ENCODE measurements around the gene PIN4.
A peak's percentile ranks its signal among the peaks of the same experiment; 100 is the strongest.

PIN4 gene

DNA sequence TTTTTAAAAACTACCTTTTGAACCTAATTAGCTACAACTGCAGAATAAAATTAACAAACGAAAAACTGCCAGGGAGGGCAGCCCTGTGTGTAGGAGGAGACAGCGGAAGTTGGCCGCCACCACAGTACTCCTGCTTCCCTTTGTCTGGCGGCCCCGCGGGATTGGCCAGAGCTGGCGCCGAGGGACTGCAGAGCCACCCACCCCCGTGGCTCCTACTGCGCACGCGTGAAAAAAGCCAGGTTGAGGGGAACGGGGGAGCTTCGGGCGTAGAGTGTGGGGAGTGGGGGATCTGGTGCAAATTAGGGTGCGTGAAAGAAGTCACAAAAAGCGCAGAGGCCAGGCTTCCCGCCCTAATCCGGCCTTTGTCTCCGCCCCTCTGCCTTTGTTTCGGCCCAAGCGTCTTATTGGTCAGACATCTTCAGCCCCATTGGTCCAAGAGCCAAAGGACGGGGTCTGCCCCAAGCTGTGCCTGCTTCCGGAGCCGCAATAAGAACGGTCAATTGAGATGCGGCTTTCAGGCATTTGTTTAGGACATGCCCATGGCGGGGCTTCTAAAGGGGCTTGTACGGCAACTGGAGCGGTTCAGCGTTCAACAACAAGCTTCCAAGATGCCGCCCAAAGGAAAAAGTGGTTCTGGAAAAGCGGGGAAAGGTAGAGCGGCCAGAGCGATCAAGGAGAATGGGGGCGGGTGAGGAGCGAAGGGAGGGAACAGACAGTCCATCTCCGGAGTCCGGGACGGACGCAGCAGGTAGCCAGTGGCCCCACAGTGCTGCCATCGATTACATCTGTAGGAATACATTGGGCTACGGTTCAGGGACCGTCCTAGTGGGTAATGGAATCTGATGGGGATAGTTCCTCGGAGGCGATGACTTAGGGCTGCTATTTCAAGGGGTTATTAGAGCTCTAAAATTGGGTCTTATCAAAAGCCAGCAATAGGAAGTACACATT is at the start of gene PIN4:
TSS of gene PIN4 (plus strand) at position 580 of the 948 bp plus-strand sequence. CDS start at position 609, 29 bp downstream.
- peak within 1 kb of the TSS; percentile 94 for H3K27ac ChIP-seq
- peaks cover 20% of the 10 kb centered on the region for H3K36me3 ChIP-seq
- no peaks in the 10 kb centered on the region for H3K27me3 ChIP-seq (ENCODE audit: insufficient read depth, low read depth, severe bottlenecking)
- peak within 1 kb of the TSS; percentile 99 for H3K4me3 ChIP-seq (ENCODE audit: low read depth, low read length)
- peaks cover 3% of the 10 kb centered on the region for H3K9me3 ChIP-seq (ENCODE audit: severe bottlenecking)
- DNase-seq, result peak; percentile 99
- TF ChIP-seq, protein P1, sequence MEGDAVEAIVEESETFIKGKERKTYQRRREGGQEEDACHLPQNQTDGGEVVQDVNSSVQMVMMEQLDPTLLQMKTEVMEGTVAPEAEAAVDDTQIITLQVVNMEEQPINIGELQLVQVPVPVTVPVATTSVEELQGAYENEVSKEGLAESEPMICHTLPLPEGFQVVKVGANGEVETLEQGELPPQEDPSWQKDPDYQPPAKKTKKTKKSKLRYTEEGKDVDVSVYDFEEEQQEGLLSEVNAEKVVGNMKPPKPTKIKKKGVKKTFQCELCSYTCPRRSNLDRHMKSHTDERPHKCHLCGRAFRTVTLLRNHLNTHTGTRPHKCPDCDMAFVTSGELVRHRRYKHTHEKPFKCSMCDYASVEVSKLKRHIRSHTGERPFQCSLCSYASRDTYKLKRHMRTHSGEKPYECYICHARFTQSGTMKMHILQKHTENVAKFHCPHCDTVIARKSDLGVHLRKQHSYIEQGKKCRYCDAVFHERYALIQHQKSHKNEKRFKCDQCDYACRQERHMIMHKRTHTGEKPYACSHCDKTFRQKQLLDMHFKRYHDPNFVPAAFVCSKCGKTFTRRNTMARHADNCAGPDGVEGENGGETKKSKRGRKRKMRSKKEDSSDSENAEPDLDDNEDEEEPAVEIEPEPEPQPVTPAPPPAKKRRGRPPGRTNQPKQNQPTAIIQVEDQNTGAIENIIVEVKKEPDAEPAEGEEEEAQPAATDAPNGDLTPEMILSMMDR (IDR thresholded peaks at IDR 0.05; ENCODE audit: low read depth, low read length), result no peak

DNA sequence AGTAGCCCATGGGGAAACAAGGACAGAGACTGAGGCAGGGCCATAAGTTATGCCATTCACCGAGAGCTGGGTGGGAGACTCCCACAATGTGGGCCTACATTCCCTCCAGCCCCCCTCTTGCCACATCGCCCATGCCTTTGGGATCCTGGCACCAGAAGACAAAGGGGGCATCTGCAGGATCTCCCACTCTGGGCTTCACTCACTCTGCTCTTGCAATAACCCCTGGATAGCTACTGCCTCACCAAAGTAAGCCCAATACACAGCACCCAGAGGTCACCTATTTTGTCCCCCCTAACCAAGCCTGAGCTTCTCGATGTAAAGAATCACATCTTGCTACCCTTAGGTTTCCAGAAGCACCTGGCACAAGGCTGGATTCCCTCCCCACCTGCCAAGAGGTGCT is 49.1 kb upstream of the PIN4 start:
- no peaks in the 10 kb centered on the region for H3K9me3 ChIP-seq (ENCODE audit: severe bottlenecking)
- no peaks in the 10 kb centered on the region for H3K27me3 ChIP-seq (ENCODE audit: insufficient read depth, low read depth, severe bottlenecking)
- no peak for DNase-seq
- H3K36me3 ChIP-seq, result peaks cover 17% of the 10 kb centered on the region
- TF ChIP-seq, protein P1 (IDR thresholded peaks at IDR 0.05; ENCODE audit: low read depth, low read length), result no peak
- no peak overlapping the region for H3K27ac ChIP-seq
- no peak overlapping the region for H3K4me3 ChIP-seq (ENCODE audit: low read depth, low read length)

DNA sequence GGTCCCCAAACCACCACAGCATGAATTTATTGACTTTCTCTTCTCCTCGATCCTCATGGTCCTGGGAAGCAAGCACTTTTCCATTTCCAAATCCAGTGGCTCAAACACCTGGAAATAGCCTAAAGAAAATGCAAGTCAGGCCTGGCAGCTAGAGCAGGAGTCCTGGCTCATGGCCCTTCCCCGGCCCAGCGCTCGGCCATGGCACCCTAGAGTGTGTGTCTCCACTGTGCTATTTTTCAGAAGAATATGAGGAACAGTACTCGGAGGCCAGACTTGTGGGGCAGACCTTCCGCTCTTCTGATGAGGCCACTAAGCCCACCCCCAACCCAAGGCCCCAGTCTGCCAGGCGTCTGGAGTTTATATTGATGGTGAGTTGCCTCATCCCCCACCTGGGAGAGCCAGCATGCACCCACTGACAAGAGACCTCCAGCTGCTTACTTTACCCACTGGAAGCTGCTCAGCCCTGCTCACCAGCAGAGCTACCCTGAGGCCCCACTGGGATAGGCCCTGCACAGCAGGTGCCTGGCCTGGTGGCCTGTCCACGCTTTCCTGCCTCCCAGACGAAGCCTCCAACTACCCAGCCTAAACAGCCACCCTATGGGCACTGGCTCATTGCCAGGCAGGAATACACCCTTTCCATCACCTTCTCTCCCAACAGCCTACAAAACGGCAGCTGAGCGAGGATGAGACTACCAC is 47.6 kb upstream of the PIN4 start:
- Histone ChIP-seq H3K9me3 (ENCODE audit: severe bottlenecking) (no peaks in the 10 kb centered on the region), H3K27me3 (ENCODE audit: insufficient read depth, low read depth, severe bottlenecking) (no peaks in the 10 kb centered on the region), H3K36me3 (peaks cover 28% of the 10 kb centered on the region), H3K27ac (no peak overlapping the region), H3K4me3 (ENCODE audit: low read depth, low read length) (no peak overlapping the region)
- no peak for DNase-seq
- TF ChIP-seq, protein P1 (IDR thresholded peaks at IDR 0.05; ENCODE audit: low read depth, low read length), result no peak

DNA sequence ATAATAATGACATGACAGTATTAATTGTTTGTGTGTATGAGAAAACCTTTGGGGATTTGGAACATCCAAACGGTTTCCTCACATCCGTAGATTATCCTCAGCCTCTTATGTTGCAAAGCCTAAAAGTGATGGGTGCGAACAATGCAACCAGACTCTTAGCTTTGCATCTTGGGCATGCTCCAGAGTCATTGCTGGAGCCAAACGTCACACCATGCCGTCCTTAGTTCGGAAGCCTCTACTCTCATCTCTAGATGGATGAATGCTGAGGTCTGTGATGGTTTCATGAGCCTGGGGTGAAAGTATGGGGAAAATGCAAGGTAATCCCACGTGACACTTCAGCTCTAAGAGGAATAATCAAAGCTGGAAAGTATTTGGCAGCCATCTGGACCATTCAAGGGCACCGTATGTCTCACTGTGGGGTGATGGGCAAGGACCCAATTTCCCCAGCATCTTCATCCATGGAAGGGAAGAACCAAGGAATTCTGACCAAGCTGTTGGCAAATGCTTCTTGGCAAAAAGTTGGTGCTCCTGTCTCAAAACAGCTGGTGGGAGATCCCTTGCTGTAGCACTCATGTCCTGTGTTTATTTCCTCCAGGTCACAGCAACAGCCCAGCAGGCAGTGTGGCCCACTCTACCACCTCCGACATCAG is 43.6 kb upstream of the PIN4 start:
- TF ChIP-seq, protein P1 (IDR thresholded peaks at IDR 0.05; ENCODE audit: low read depth, low read length), result no peak
- Histone ChIP-seq H3K27me3 (ENCODE audit: insufficient read depth, low read depth, severe bottlenecking) (no peaks in the 10 kb centered on the region), H3K9me3 (ENCODE audit: severe bottlenecking) (no peaks in the 10 kb centered on the region), H3K27ac (no peak overlapping the region), H3K4me3 (ENCODE audit: low read depth, low read length) (no peak overlapping the region), H3K36me3 (peaks cover 42% of the 10 kb centered on the region)
- no peak for DNase-seq

DNA sequence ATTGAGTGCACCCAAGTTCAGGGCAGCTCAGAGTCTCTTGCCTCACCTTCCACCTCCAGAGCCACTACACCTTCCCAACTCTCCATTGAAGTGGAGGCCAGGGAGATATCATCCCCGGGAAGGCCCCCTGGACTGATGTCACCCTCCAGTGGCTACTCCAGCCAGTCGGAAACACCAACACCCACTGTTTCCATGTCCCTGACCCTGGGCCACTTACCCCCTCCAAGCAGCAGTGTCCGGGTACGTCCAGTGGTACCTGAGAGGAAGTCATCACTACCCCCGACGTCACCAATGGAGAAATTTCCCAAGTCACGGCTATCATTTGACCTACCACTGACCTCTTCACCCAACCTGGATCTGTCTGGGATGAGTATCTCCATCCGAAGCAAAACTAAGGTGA is 42.0 kb upstream of the PIN4 start:
- Histone ChIP-seq H3K36me3 (peaks cover 47% of the 10 kb centered on the region), H3K27ac (no peak overlapping the region), H3K27me3 (ENCODE audit: insufficient read depth, low read depth, severe bottlenecking) (no peaks in the 10 kb centered on the region), H3K9me3 (ENCODE audit: severe bottlenecking) (no peaks in the 10 kb centered on the region), H3K4me3 (ENCODE audit: low read depth, low read length) (no peak overlapping the region)
- DNase-seq, result no peak
- TF ChIP-seq, protein P1 (IDR thresholded peaks at IDR 0.05; ENCODE audit: low read depth, low read length), result no peak
